ENCODE data around the gene TIMM17A. TPM values are rescaled to one million over a fixed set of nuclear protein-coding genes. Genes with fewer than 3 reads are reported as not detected.

TIMM17A gene
- total and polyA plus RNA-seq, 2 donors: 27.2 to 42.0 TPM

DNA sequence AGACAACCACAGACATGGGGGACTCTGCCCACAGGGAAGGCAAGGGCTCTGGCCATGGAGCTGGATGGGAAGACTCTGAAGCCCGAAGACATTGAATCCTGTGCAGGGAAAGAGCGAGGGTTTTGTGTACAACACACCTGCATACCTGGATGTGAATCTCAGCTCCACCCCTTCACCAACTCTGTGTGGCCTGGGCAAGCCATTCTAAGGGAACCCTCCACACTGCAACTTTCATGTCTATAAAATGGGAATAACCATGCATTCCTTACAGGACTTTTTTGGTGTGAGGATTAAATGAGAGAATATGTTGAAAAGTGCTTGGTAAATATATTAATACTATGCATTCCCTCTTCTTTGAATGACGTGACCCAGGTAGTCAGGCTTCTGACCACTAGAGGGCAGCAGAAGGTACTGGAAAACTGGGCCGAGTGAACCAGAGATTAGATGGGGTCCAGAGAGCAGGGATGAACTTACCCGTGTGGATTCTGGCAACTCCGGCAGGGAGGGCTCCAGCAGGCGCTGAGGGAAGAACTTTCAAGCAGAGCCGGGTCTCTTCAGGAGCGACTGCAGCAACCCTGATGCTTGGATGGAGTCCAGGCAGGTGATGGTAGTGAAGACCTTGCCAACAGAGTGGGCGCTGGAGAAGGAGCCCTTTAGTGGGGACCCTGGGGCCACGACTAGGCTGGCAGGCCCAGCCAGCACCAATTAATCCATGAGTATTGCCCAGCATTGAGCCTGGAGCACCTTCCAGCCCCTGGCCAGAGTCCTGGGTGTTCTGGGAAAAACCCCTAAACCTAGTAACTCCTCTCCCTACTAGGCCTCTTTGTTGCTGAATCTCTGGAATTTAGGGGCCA is 54.2 kb downstream of the TIMM17A start:
- peak; percentile 83 for DNase-seq (ENCODE audit: extremely low spot score)
- peak overlapping the region; percentile 73 for H3K27ac ChIP-seq (ENCODE audit: low read depth)
- H3K4me1 ChIP-seq (ENCODE audit: insufficient read depth): no peaks in the 10 kb centered on the region
- no peaks in the 10 kb centered on the region for H3K36me3 ChIP-seq (ENCODE audit: insufficient read depth)
- H3K4me3 ChIP-seq (ENCODE audit: low read depth, low read length): no peak overlapping the region
- 19% methylated on average over 11 of the region's 11 CpGs for WGBS

DNA sequence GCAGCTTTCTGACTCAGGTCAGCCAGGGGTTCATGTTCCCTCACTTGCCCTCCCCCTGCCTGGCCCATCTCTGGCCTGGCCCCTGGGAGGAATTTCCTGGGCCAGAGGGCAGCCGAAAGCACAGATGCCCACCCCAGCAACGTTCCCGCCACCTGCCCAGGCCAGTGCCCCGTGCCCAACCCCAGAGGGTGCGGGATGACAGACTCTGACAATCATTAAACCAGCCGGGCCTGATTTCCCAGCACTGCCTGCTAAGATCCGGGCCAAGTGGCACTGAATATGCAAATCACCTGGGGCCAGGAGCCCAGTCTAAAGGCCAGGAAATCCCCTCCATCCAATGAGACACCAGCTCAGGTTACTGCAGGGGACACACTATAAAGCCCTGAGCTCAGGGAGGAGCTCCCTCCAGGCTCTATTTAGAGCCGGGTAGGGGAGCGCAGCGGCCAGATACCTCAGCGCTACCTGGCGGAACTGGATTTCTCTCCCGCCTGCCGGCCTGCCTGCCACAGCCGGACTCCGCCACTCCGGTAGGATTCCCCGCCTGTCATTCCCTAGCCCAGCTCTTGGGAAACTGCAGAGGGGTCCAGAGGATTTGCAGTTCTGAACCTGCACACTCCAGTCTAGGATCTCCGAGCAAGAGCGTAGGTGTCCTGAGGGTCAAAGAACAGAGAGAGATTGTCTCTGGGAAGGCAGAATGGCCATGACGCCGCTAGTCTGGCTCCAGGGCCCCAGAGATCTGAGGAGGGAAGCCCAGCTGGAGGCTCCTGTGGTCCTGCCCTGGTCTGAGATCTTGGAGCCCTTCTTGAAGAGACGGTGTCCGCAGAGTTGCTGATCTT is 55.1 kb downstream of the TIMM17A start, which contains the start of gene ELF3:
TSS of gene ELF3 (plus strand) at position 408 of the 836 bp plus-strand sequence. CDS start 550 bp downstream, outside the sequence.
- 79% methylated on average over 24 of the region's 24 CpGs for WGBS
- peak within 1 kb of the TSS; percentile 73 for H3K27ac ChIP-seq (ENCODE audit: low read depth)
- peak; percentile 77 for DNase-seq (ENCODE audit: extremely low spot score)

DNA sequence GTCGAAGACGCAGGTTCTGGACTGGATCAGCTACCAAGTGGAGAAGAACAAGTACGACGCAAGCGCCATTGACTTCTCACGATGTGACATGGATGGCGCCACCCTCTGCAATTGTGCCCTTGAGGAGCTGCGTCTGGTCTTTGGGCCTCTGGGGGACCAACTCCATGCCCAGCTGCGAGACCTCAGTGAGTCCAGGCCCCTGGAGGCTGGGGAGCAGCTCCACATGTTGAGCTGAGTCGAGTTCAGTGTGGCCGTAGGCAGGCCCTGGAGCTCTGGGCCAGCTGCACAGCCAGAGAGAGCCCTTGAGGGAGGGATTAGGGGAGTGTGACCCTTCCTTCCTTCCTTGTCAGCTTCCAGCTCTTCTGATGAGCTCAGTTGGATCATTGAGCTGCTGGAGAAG is 56.7 kb downstream of the TIMM17A start:
- Histone ChIP-seq H3K36me3 (ENCODE audit: insufficient read depth) (peaks cover 2% of the 10 kb centered on the region), H3K4me3 (ENCODE audit: low read depth, low read length) (peak overlapping the region; percentile 21), H3K27ac (ENCODE audit: low read depth) (peak overlapping the region; percentile 69), H3K4me1 (ENCODE audit: insufficient read depth) (no peaks in the 10 kb centered on the region)
- 85% methylated on average over 11 of the region's 11 CpGs for WGBS
- DNase-seq (ENCODE audit: extremely low spot score): no peak

More for the DNA sequence above, 55.1 kb downstream of the TIMM17A start, which contains the start of gene ELF3:
- Histone ChIP-seq H3K36me3 (ENCODE audit: insufficient read depth) (peaks cover 2% of the 10 kb centered on the region), H3K4me1 (ENCODE audit: insufficient read depth) (no peaks in the 10 kb centered on the region), H3K4me3 (ENCODE audit: low read depth, low read length) (peak within 1 kb of the TSS; percentile 32)

DNA sequence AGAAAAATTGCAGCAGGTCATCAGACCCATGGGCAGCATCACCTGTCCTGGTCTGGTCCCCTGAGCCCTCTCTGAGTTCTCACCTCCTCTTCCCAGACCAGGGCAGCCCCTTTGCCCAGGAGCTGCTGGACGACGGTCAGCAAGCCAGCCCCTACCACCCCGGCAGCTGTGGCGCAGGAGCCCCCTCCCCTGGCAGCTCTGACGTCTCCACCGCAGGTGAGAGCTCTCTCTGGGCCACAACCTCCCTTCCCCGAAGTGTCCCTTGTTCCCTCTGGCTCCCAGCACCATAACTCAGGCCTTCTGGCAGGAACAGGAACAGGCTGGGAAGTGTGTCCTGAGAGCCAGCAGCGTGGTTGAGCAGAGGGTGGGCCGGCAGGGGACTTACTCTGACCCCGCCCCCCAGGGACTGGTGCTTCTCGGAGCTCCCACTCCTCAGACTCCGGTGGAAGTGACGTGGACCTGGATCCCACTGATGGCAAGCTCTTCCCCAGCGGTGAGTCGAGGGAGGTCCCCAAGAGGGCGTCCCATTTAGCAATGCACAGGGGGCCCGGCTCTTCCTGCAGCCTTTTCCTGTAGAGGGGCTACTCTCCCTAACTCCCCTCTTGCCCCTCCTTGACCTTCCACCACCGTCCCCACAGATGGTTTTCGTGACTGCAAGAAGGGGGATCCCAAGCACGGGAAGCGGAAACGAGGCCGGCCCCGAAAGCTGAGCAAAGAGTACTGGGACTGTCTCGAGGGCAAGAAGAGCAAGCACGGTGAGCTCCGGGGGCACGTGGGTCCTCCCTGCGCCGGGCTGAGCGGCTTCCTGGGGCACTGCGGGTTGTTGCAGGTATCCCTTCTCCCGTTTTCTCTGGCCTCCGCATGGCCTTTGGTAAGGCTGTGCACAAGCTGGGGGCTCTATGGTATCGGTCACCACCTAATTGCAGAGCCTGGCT is 57.5 kb downstream of the TIMM17A start:
- no peak for DNase-seq (ENCODE audit: extremely low spot score)
- Histone ChIP-seq H3K4me1 (ENCODE audit: insufficient read depth) (no peaks in the 10 kb centered on the region), H3K27ac (ENCODE audit: low read depth) (peak overlapping the region; percentile 69), H3K4me3 (ENCODE audit: low read depth, low read length) (peak overlapping the region; percentile 21), H3K36me3 (ENCODE audit: insufficient read depth) (peaks cover 2% of the 10 kb centered on the region)
- 78% methylated on average over 35 of the region's 35 CpGs for WGBS

DNA sequence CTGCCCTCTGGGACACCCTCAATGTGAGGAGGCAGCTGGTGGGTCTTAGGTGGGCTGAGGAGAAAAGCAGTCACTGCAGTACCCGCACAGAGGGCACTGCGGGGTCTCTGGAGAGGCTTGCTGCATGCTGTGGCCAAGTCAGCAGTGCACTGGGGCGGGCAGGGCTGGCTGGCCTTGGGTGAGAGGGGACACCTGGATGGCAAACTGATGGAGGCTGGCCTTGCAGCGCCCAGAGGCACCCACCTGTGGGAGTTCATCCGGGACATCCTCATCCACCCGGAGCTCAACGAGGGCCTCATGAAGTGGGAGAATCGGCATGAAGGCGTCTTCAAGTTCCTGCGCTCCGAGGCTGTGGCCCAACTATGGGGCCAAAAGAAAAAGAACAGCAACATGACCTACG is 58.3 kb downstream of the TIMM17A start:
- H3K4me3 ChIP-seq (ENCODE audit: low read depth, low read length): peak overlapping the region; percentile 21
- 89% methylated on average over 12 of the region's 12 CpGs for whole genome bisulfite sequencing
- H3K27ac ChIP-seq (ENCODE audit: low read depth): peak overlapping the region; percentile 66
- peaks cover 2% of the 10 kb centered on the region for H3K36me3 ChIP-seq (ENCODE audit: insufficient read depth)
- DNase-seq (ENCODE audit: extremely low spot score): no peak
- H3K4me1 ChIP-seq (ENCODE audit: insufficient read depth): no peaks in the 10 kb centered on the region

DNA sequence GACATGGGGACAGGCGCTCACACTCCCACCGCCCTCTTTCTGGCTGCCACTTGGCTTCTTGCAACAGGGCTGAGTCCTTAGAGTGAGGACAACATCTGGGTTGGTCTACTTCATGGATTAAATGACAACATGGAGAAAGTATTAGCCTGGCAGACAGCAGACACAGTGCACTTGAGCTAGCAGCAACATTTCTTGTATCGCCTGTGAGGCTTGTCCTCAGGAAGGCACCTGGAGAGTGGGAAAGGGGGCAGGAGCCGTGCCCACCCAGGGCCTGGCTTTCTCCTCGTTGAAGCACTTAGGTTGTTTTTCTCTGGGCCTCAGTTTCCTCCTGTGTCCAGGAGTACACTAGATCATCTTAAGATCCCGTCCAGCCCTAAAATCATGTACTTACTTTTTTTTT is 58.8 kb downstream of the TIMM17A start:
- no peak for DNase-seq (ENCODE audit: extremely low spot score)
- Histone ChIP-seq H3K4me1 (ENCODE audit: insufficient read depth) (no peaks in the 10 kb centered on the region), H3K4me3 (ENCODE audit: low read depth, low read length) (no peak overlapping the region), H3K27ac (ENCODE audit: low read depth) (peak overlapping the region; percentile 66), H3K36me3 (ENCODE audit: insufficient read depth) (peaks cover 2% of the 10 kb centered on the region)
- WGBS: 97% methylated on average over 6 of the region's 6 CpGs

DNA sequence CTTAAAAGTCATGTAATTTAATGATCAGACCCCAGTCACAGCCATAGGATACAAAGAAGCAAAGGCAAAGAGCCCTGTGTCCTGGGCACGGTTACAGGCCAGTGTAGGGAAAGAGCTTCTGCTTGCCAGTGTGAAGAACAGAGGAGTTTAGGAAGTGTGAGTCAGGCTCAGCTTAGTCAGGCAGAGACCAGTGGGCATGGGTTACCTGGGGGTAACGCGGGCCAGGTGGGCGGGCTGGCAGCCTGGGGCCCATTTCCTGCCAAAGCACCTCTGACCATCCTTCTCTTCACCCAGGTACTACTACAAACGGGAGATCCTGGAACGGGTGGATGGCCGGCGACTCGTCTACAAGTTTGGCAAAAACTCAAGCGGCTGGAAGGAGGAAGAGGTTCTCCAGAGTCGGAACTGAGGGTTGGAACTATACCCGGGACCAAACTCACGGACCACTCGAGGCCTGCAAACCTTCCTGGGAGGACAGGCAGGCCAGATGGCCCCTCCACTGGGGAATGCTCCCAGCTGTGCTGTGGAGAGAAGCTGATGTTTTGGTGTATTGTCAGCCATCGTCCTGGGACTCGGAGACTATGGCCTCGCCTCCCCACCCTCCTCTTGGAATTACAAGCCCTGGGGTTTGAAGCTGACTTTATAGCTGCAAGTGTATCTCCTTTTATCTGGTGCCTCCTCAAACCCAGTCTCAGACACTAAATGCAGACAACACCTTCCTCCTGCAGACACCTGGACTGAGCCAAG is 59.8 kb downstream of the TIMM17A start:
- Histone ChIP-seq H3K27ac (ENCODE audit: low read depth) (peak overlapping the region; percentile 55), H3K4me3 (ENCODE audit: low read depth, low read length) (no peak overlapping the region)
- WGBS: 79% methylated on average over 17 of the region's 17 CpGs

DNA sequence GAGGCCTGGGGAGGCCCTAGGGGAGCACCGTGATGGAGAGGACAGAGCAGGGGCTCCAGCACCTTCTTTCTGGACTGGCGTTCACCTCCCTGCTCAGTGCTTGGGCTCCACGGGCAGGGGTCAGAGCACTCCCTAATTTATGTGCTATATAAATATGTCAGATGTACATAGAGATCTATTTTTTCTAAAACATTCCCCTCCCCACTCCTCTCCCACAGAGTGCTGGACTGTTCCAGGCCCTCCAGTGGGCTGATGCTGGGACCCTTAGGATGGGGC is 60.3 kb downstream of the TIMM17A start:
- Histone ChIP-seq H3K36me3 (ENCODE audit: insufficient read depth) (peaks cover 2% of the 10 kb centered on the region), H3K4me1 (ENCODE audit: insufficient read depth) (no peaks in the 10 kb centered on the region), H3K27ac (ENCODE audit: low read depth) (peak overlapping the region; percentile 55), H3K4me3 (ENCODE audit: low read depth, low read length) (no peak overlapping the region)
- no peak for DNase-seq (ENCODE audit: extremely low spot score)
- WGBS: 73% methylated on average over 3 of the region's 3 CpGs

More for the DNA sequence above, 59.8 kb downstream of the TIMM17A start:
- Histone ChIP-seq H3K36me3 (ENCODE audit: insufficient read depth) (peaks cover 2% of the 10 kb centered on the region), H3K4me1 (ENCODE audit: insufficient read depth) (no peaks in the 10 kb centered on the region)
- DNase-seq (ENCODE audit: extremely low spot score): no peak

DNA sequence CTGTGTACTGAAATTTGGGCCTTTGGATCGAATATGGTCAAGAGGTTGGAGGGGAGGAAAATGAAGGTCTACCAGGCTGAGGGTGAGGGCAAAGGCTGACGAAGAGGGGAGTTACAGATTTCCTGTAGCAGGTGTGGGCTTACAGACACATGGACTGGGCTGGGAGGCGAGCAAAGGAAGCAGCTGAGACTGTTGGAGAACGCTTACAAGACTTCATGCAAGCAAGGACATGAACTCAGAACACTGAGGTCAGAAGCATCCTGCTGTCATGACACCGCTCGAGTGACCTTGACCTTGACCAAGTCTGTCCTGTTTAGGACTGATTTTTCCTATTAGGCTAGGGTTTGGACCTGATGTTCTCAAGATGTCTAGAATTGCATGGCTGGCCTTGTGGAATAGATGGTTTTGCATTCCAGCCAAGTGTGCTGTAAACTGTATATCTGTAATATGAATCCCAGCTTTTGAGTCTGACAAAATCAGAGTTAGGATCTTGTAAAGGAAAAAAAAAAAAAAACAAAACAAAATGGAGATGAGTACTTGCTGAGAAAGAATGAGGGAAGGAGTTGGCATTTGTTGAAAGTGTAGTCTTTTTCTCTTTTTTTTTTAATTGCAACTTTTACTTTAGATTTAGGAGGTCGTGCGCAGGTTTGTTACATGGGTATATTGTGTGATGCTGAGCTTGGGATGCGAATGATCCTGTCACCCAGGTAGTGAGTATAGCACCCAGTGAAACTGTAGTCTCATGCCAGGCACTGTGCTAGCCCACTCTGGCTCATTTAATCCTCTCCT is 60.9 kb downstream of the TIMM17A start:
- no peak for DNase-seq (ENCODE audit: extremely low spot score)
- 80% methylated on average over 9 of the region's 9 CpGs for WGBS
- H3K36me3 ChIP-seq (ENCODE audit: insufficient read depth): peaks cover 2% of the 10 kb centered on the region
- H3K27ac ChIP-seq (ENCODE audit: low read depth): no peak overlapping the region
- H3K4me1 ChIP-seq (ENCODE audit: insufficient read depth): no peaks in the 10 kb centered on the region
- no peak overlapping the region for H3K4me3 ChIP-seq (ENCODE audit: low read depth, low read length)

DNA sequence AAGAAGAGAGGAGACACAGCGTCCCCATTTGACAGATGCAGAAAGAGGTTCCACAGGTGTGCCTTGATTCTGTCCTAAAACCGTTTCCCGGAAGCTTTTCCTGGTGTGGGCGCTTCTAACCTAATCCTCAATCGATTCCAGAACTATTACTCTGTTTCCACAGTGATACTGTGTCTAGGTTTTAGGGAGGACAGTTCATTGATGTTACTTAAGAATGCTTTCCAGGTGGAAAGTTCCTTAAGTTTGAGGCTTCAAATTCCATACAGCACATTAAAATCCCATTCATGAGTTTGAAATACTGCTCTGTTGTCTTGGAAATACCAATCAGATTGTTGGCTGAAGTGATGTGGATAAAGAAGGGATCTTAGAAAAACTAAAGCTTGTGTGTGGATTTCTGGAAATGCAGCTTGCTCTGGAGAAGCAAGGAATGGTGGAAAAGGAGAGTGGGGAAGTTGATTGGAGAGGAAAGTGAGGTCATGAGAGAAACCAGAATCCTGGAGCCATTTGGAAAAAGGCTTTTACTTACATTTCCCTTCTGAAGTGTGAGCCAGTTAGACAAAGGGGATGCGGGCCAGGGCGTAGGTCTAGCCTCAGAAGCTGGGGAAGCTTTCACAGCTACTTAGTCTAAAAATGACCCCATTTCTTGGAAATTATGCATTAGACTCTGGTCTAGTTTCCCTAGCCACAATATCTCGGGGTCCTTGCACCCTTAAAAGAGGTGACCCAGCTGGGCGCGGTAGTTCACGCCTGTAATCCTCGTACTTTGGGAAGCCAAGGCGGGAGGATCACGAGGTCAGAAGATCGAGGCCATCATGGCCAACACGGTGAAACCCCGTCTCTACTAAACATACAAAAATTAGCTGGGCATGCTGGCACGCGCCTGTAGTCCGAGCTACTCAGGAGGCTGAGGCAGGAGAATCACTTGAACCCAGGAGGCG is 61.8 kb downstream of the TIMM17A start:
- Histone ChIP-seq H3K27ac (ENCODE audit: low read depth) (no peak overlapping the region), H3K4me1 (ENCODE audit: insufficient read depth) (no peaks in the 10 kb centered on the region), H3K36me3 (ENCODE audit: insufficient read depth) (peaks cover 2% of the 10 kb centered on the region), H3K4me3 (ENCODE audit: low read depth, low read length) (no peak overlapping the region)
- 88% methylated on average over 21 of the region's 21 CpGs for WGBS
- DNase-seq (ENCODE audit: extremely low spot score): no peak

DNA sequence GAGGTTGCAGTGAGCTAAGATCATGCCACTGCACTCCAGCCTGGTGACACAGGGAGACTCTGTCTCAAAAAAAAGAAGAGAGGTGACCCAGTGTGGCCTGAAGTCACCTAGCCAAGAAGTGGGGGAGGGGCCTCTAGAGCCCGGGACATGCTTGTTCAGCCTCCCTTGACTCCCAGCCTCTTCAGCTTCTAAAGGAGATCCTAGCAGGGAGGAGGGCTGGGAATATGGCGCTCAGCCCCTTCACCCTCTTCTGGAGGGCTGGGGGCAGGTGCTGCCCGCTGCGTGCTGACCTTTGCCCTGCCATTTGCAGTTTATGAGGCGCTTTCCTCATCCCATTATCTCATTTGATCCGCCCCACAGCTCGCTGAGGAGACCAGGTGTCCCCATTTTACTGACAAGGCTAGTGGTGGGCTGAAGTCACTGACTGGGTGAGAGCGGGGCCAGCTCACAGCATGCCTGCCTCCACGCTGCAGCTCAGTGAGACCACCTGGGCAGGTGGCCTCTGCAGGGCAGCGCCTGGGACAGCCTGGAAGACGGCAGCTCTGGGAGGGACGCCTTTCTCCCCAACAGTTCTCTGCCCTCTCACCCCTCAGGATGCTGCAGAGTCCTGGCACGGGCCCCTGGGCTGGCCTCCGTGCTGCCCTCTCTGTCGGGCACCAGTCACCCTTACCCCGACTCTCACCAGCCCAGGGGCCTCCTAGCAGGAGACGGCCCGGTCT is 62.6 kb downstream of the TIMM17A start:
- 59% methylated on average over 18 of the region's 18 CpGs for WGBS
- H3K27ac ChIP-seq (ENCODE audit: low read depth): peak overlapping the region; percentile 27

More for the DNA sequence above, 62.6 kb downstream of the TIMM17A start:
- Histone ChIP-seq H3K4me3 (ENCODE audit: low read depth, low read length) (no peak overlapping the region), H3K4me1 (ENCODE audit: insufficient read depth) (no peaks in the 10 kb centered on the region), H3K36me3 (ENCODE audit: insufficient read depth) (peaks cover 2% of the 10 kb centered on the region)
- DNase-seq (ENCODE audit: extremely low spot score): no peak
